ENCODE results near the gene SLC46A3. TPM values are rescaled to one million over a fixed set of nuclear protein-coding genes. Genes with fewer than 3 reads are reported as not detected.

Gene SLC46A3
- polyA plus RNA-seq, 2 of the 4 experiments (the other 2 are of a cell fraction): 2.1 to 6.8 TPM

- WGBS (ENCODE audit: missing lambda C conversion rate): 52% methylated on average over 2 of the region's 2 CpGs
- ATAC-seq: no peak
- no peak overlapping the region for H3K4me3 ChIP-seq
- ChIA-PET POLR2A (no interaction called here), CTCF (interaction anchor here (1.1 kb wide), 1 partner anchor 11 kb away, joined by 3 read pairs; the partner anchor contains the start of gene SLC46A3)
- TF ChIP-seq MAFK (IDR thresholded peaks at IDR 0.05; ENCODE audit: partially characterized antibody): peak; percentile 65
- TF ChIP-seq MAZ (IDR thresholded peaks at IDR 0.05; ENCODE audit: borderline replicate concordance, low read depth, low read length): no peak
- no peaks in the 10 kb centered on the region for H3K9me3 ChIP-seq
- H3K27ac ChIP-seq: no peak overlapping the region
- H3K4me2 ChIP-seq: no peak overlapping the region
- H3K4me1 ChIP-seq: no peaks in the 10 kb centered on the region; the same call in 2 of the 3 replicates
- no peak for DNase-seq (ENCODE audit: low read depth in 1 of 2, low spot score in 1 of 2)
- no peak for FAIRE-seq
Measured at GRCh38 chr13:28729541-28729940, 10.8 kb upstream of the SLC46A3 start.

- POLR2A ChIA-PET: no interaction called here
- TF ChIP-seq JUN (IDR thresholded peaks at IDR 0.05) (no peak), HOXB13 (CRISPR knock-in tag; IDR thresholded peaks at IDR 0.05; ENCODE audit: low read depth) (no peak), RAD21 (conservative IDR thresholded peaks at IDR 0.05 in 1 of 2, IDR thresholded peaks at IDR 0.05 in 1 of 2) (no peak), FOSL2 (IDR thresholded peaks at IDR 0.05) (no peak), FOSL2 (CRISPR knock-in tag; IDR thresholded peaks at IDR 0.05) (no peak), ELK1 (IDR thresholded peaks at IDR 0.05; ENCODE audit: low read depth, low read length) (no peak), ESRRA (IDR thresholded peaks at IDR 0.05; ENCODE audit: borderline replicate concordance, low read length) (no peak), MAZ (IDR thresholded peaks at IDR 0.05; ENCODE audit: borderline replicate concordance, low read depth, low read length) (no peak), PBX3 (IDR thresholded peaks at IDR 0.05) (no peak), CHD2 (IDR thresholded peaks at IDR 0.05; ENCODE audit: low read length, partially characterized antibody) (no peak), ATOH8 (CRISPR knock-in tag; IDR thresholded peaks at IDR 0.05; ENCODE audit: low read depth) (no peak), EHMT2 (IDR thresholded peaks at IDR 0.05; ENCODE audit: low read depth) (no peak)
- ATAC-seq (no peak), FAIRE-seq (no peak), DNase-seq (ENCODE audit: low read depth in 1 of 2, low spot score in 1 of 2) (no peak)
- Histone ChIP-seq H3K27ac (no peak overlapping the region), H3K4me3 (no peak overlapping the region), H3K9me3 (no peaks in the 10 kb centered on the region), H3K4me1 (no peaks in the 10 kb centered on the region; the same call in 2 of the 3 replicates), H3K4me2 (no peak overlapping the region)
- CTCF ChIA-PET: no interaction called here
- WGBS (ENCODE audit: missing lambda C conversion rate): 63% methylated on average over 2 of the region's 2 CpGs
Measured at GRCh38 chr13:28728642-28729041, 9.9 kb upstream of the SLC46A3 start.

- 55% methylated on average over 3 of the region's 3 CpGs for WGBS (ENCODE audit: missing lambda C conversion rate)
- no peak overlapping the region for H3K27ac ChIP-seq
- ChIA-PET POLR2A (no interaction called here), CTCF (no interaction called here)
- no peak overlapping the region for H3K4me2 ChIP-seq
- no peak overlapping the region for H3K4me3 ChIP-seq
- DNase-seq (ENCODE audit: low read depth in 1 of 2, low spot score in 1 of 2) (no peak), ATAC-seq (no peak), FAIRE-seq (no peak)
- H3K4me1 ChIP-seq: no peaks in the 10 kb centered on the region; the same call in 2 of the 3 replicates
- no peaks in the 10 kb centered on the region for H3K9me3 ChIP-seq
- TF ChIP-seq REST (IDR thresholded peaks at IDR 0.05) (no peak), E2F6 (IDR thresholded peaks at IDR 0.05; ENCODE audit: borderline replicate concordance, low read depth) (no peak), PBX3 (IDR thresholded peaks at IDR 0.05) (no peak), FOXS1 (CRISPR knock-in tag; IDR thresholded peaks at IDR 0.05) (no peak), RARB (CRISPR knock-in tag; IDR thresholded peaks at IDR 0.05) (no peak), ZNF302 (CRISPR knock-in tag; IDR thresholded peaks at IDR 0.05) (no peak), JUNB (IDR thresholded peaks at IDR 0.05) (no peak), EHF (CRISPR knock-in tag; IDR thresholded peaks at IDR 0.05) (no peak), FOSB (CRISPR knock-in tag; IDR thresholded peaks at IDR 0.05) (no peak), POLR2AphosphoS2 (conservative IDR thresholded peaks at IDR 0.05; ENCODE audit: low read length) (no peak), POLR2A (IDR thresholded peaks at IDR 0.05; ENCODE audit: low read length) (no peak), NPAS2 (CRISPR knock-in tag; IDR thresholded peaks at IDR 0.05; ENCODE audit: borderline replicate concordance) (no peak), CBX2 (IDR thresholded peaks at IDR 0.05; ENCODE audit: borderline replicate concordance, low read depth) (no peak), RNF2 (IDR thresholded peaks at IDR 0.05; ENCODE audit: borderline replicate concordance, low read depth) (no peak)
Measured at GRCh38 chr13:28725046-28725610, 6.4 kb upstream of the SLC46A3 start.
